K562 (cell line): ENCODE data around the gene SEC24B. TPM values are rescaled to one million over a fixed set of nuclear protein-coding genes. Genes with fewer than 3 reads are reported as not detected.

Experiments used
- ATAC-seq: fragments of 200-7000 bp; cut with Tn5 transposase; 3 replicates; pipeline ENCODE4 v1.9.1; 2020; ENCODE audit warnings: moderate library complexity
- BruUV-seq: library from RNA; stranded (reverse); fragments of 400-500 nt; replicated peaks from 2 replicates; lab custom pipeline; 2021; lab: Mats Ljungman, UMichigan
- CTCF ChIA-PET: fragments of 300-600 bp; formaldehyde crosslinking; extraction: SDS; loops from one replicate; lab custom pipeline; 2021; ENCODE audit warnings: low intra/inter-chr PET ratio; lab: Yijun Ruan, JAX
- POLR2A ChIA-PET: fragments of 300-600, 350-650 bp; sonication (Branson Sonifier 250); formaldehyde crosslinking; extraction: SDS; loops from one replicate; lab custom pipeline; 2021; ENCODE audit warnings: antibody characterized with exemption, inconsistent platforms; lab: Yijun Ruan, JAX
- DNase-seq, 4 experiments: peaks; one replicate each; pipeline versions ENCODE4 v3.0.0 to v3.0.0-alpha.2; 2011 to 2018; ENCODE audit warnings: low spot score in 3 of 4, mixed read lengths in 3 of 4; ENCODE audit errors: extremely low read depth in 1 of 4
- FAIRE-seq: peaks from 2 replicates; lab custom pipeline; 2011; peaks lifted over from hg19 to GRCh38; lab: Jason Lieb, UNC
- H2AFZ ChIP-seq: 2 replicates; pipeline ENCODE4 v1.6.0; 2011; ENCODE audit warnings: low read depth, low read length, control low read depth, inconsistent platforms
- H3K27ac ChIP-seq: fragments of 200-600 bp; 3 replicates; pipeline ENCODE4 v1.8.0; 2011; ENCODE audit warnings: low read depth, mild to moderate bottlenecking, control low read depth, inconsistent platforms, low read length, moderate library complexity, mixed read lengths; ENCODE audit errors: extremely low read depth
- H3K27me3 ChIP-seq, 2 experiments: fragments of 300-600 bp in 1 of 2; 2 replicates in 1 of 2; 3 replicates in 1 of 2; pipeline versions ENCODE4 v1.6.0 to v1.8.0; 2011; ENCODE audit warnings: inconsistent platforms in 2 of 2, low read length in 2 of 2, mild to moderate bottlenecking in 1 of 2, mixed read lengths in 1 of 2, moderate library complexity in 1 of 2; ENCODE audit not compliant: control insufficient read depth in 2 of 2, insufficient read depth in 2 of 2
- H3K36me3 ChIP-seq: fragments of 300-600 bp; 3 replicates; pipeline ENCODE4 v1.8.0; 2011; ENCODE audit warnings: mild to moderate bottlenecking, low read length, inconsistent platforms; ENCODE audit not compliant: control insufficient read depth, insufficient read depth
- H3K4me1 ChIP-seq, 2 experiments: fragments of 200-600 bp in 1 of 2; replicated peaks in 1 of 2; 2 replicates in 1 of 2; 3 replicates in 1 of 2; pipeline versions ENCODE4 v1.5.1 to v1.8.0; 2011; ENCODE audit warnings: inconsistent platforms in 2 of 2, low read length in 2 of 2, mild to moderate bottlenecking in 1 of 2, mixed read lengths in 1 of 2, moderate library complexity in 1 of 2; ENCODE audit not compliant: control insufficient read depth in 2 of 2, insufficient read depth in 2 of 2
- H3K4me2 ChIP-seq: 2 replicates; pipeline ENCODE4 v1.6.1; 2011; ENCODE audit warnings: low read length, control low read depth, inconsistent platforms, mixed read lengths; ENCODE audit not compliant: insufficient read depth
- H3K4me3 ChIP-seq: fragments of 200-600 bp; sonication (generic), shearing (Covaris generic); 2 replicates; pipeline ENCODE4 v1.5.1; 2016; ENCODE audit warnings: control low read depth, inconsistent platforms
- H3K79me2 ChIP-seq: fragments of 200-600 bp; 3 replicates; pipeline ENCODE4 v1.8.0; 2011; ENCODE audit warnings: low read length, inconsistent platforms; ENCODE audit not compliant: control insufficient read depth, insufficient read depth
- H3K9ac ChIP-seq, 2 experiments: 2 replicates each; pipeline versions ENCODE4 v1.6.0 to v1.6.1; 2011; ENCODE audit warnings: low read depth in 2 of 2, low read length in 2 of 2, control low read depth in 1 of 2, inconsistent platforms in 1 of 2, mild to moderate bottlenecking in 1 of 2, mixed read lengths in 1 of 2; ENCODE audit not compliant: insufficient read depth in 1 of 2
- H3K9me1 ChIP-seq: one replicate; pipeline ENCODE4 v1.6.0; 2011; ENCODE audit warnings: inconsistent platforms, mild to moderate bottlenecking, low read length, moderate library complexity; ENCODE audit not compliant: control insufficient read depth, insufficient read depth
- H3K9me3 ChIP-seq: replicated peaks from 2 replicates; pipeline ENCODE4 v1.5.1; 2011; ENCODE audit warnings: low read depth, low read length, inconsistent platforms; ENCODE audit not compliant: control insufficient read depth, insufficient read depth
- H4K20me1 ChIP-seq: replicated peaks from 2 replicates; pipeline ENCODE4 v1.6.1; 2011; ENCODE audit warnings: low read length, inconsistent platforms, mixed read lengths; ENCODE audit not compliant: control insufficient read depth, insufficient read depth
- ELF1 ChIP-seq: fragments of 200-800 bp; sonication (Bioruptor generic); IDR thresholded peaks from 2 replicates; pipeline ENCODE4 v1.6.1; 2016; ENCODE audit warnings: missing genetic modification characterization, missing compliant biosample characterization
- FOXK2 ChIP-seq, 2 experiments: fragments of 450-650 bp; IDR thresholded peaks in 1 of 2; conservative IDR thresholded peaks in 1 of 2; 2 replicates each; pipeline ENCODE4 v1.6.1; 2016; ENCODE audit warnings: low read depth in 2 of 2, mild to moderate bottlenecking in 1 of 2
- FUS ChIP-seq: fragments of 200-400 bp; formaldehyde crosslinking; optimal IDR thresholded peaks from 2 replicates; pipeline ENCODE3; 2017; ENCODE audit warnings: low read depth, low read length
- HDAC2 ChIP-seq: fragments of 450-650 bp; IDR thresholded peaks from 2 replicates; pipeline ENCODE4 v1.6.1; 2016; ENCODE audit warnings: mild to moderate bottlenecking
- HDAC3 ChIP-seq: fragments of 450-650 bp; IDR thresholded peaks from 2 replicates; pipeline ENCODE4 v1.6.1; 2018; ENCODE audit warnings: borderline replicate concordance, mild to moderate bottlenecking, moderate library complexity; ENCODE audit not compliant: partially characterized antibody
- HDAC6 ChIP-seq: IDR thresholded peaks from 2 replicates; pipeline ENCODE4 v1.6.1; 2012; ENCODE audit warnings: low read depth, mild to moderate bottlenecking, control low read depth, inconsistent platforms, low read length, moderate library complexity
- NCOA6 ChIP-seq: fragments of 450-650 bp; IDR thresholded peaks from 2 replicates; pipeline ENCODE4 v1.6.1; 2017; ENCODE audit warnings: mild to moderate bottlenecking
- RAD21 ChIP-seq, 2 experiments: fragments of 250-450 bp in 1 of 2; fragments of 450-650 bp in 1 of 2; sonication (Bioruptor Pico) in 1 of 2; formaldehyde crosslinking in 1 of 2; IDR thresholded peaks in 1 of 2; conservative IDR thresholded peaks in 1 of 2; 2 replicates each; pipeline versions ENCODE4 v1.4.0 to v1.8.0; 2020 to 2022; ENCODE audit warnings: mild to moderate bottlenecking in 2 of 2, moderate library complexity in 1 of 2
- SMAD3 ChIP-seq: fragments of 450-650 bp; formaldehyde crosslinking; conservative IDR thresholded peaks from 2 replicates; pipeline ENCODE4 v1.4.0; 2020; ENCODE audit warnings: mild to moderate bottlenecking
- ZFP36 ChIP-seq: fragments of 150-350 bp; IDR thresholded peaks from 2 replicates; pipeline ENCODE4 v1.6.1; 2018; ENCODE audit warnings: low read length, low read depth; ENCODE audit not compliant: partially characterized antibody
- ZNF184 ChIP-seq: sonication (generic); formaldehyde crosslinking; IDR thresholded peaks from 2 replicates; pipeline ENCODE4 v1.5.0; 2020; ENCODE audit warnings: missing genetic modification reagents
- ZNF253 ChIP-seq: fragments of 250-450 bp; sonication (Bioruptor Pico); conservative IDR thresholded peaks from 2 replicates; pipeline ENCODE4 v1.6.1; 2021; ENCODE audit warnings: mild to moderate bottlenecking
- ZNF57 ChIP-seq: fragments of 450-650 bp; formaldehyde crosslinking; IDR thresholded peaks from 2 replicates; pipeline ENCODE4 v1.4.0; 2020; ENCODE audit warnings: mild to moderate bottlenecking, moderate library complexity
- WGBS: fragments of 100-300 bp; shearing (Covaris generic); methylation state at CpG from one replicate; pipeline ENCODE4 v1.1.6; 2016; ENCODE audit warnings: low coverage, mixed read lengths; ENCODE audit not compliant: insufficient coverage; ENCODE audit errors: missing lambda C conversion rate; 5-methylcytosine and 5-hydroxymethylcytosine counted together
- in situ Hi-C: fragments of 300-500 bp; cut with MboI; formaldehyde crosslinking; loops from 4 replicates; pipeline ENCODE4 v1.15.0; 2018; ENCODE audit warnings: inconsistent platforms, mixed read lengths
- intact Hi-C: fragments of 100-400 bp; cut with micrococcal nuclease; formaldehyde crosslinking; loops from 2 replicates; pipeline ENCODE4 v1.14.2; 2022
- polyA plus RNA-seq, 8 experiments: library from polyadenylated mRNA; depleted of rRNA in 4 of 8; stranded (reverse) in 5 of 8; unstranded in 3 of 8; fragments of >200 nt; fragmentation: Nextera tagmentation in 2 of 8; fragmentation: Illumina TruSeq in 1 of 8; extraction: Ambion mirVana in 2 of 8; extraction: Trizol in 1 of 8; gene quantifications; 2 replicates each; pipeline versions ENCODE4 v1.2.1 to v1.2.3, GENCODE V29; 2011 to 2014; ENCODE audit warnings: inconsistent platforms in 1 of 8, missing spikeins in 1 of 8
- total RNA-seq, 7 experiments: library from RNA; depleted of rRNA in 6 of 7; stranded (reverse); fragments of >200 nt in 6 of 7; fragmentation: Illumina TruSeq in 2 of 7; extraction: Trizol in 2 of 7; gene quantifications; 2 replicates each; pipeline versions ENCODE4 v1.2.1 to v1.2.3, GENCODE V29; 2011 to 2021; ENCODE audit warnings: low replicate concordance in 1 of 7
- TF ChIP-seq, protein P1 (sequence below), 3 experiments: IDR thresholded peaks in 2 of 3; conservative IDR thresholded peaks in 1 of 3; 2 replicates each; pipeline ENCODE4 v1.5.1; 2011 to 2012; ENCODE audit warnings: low read length in 3 of 3, mild to moderate bottlenecking in 3 of 3, control low read depth in 2 of 3, improper control_type of control experiment in 1 of 3, inconsistent platforms in 1 of 3, low read depth in 1 of 3, mixed read lengths in 1 of 3, moderate library complexity in 1 of 3; ENCODE audit not compliant: insufficient read depth in 2 of 3
- TF ChIP-seq, protein P2 (sequence below): fragments of 450-650 bp; formaldehyde crosslinking; IDR thresholded peaks from 2 replicates; pipeline ENCODE4 v1.4.0; 2020; ENCODE audit warnings: mild to moderate bottlenecking, moderate library complexity

SEC24B gene
- total and polyA plus RNA-seq, 9 of the 15 experiments (the other 6 are each of a cell fraction or from before 2014, with no cell fraction given) = 6.3 to 46.4 (median 17.1) TPM

DNA sequence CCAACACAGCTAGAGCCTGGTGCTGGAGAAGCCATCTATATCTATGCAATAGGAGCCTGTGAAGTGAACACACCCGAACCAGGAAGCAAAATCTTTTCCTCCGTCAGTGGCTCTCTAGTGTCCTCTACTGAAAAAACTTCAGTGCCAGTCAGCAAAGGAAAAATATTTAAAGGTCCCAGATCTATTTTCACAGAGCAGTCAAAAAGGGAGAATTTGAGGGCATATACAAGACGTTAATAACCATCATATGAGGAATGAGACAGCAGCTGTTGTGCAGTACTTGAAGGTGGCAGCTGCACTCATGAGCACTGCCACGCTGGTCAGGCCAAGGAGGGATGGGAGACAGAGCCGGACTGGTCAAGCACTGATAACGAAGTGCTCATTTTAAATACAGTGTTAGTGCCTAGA, 140.8 kb downstream of the SEC24B start:
- WGBS = 1% methylated on average over 6 of the region's 6 CpGs
- ATAC-seq (peak; percentile 91), DNase-seq (peak in 2 of 4 experiments; percentile 35 to 51), FAIRE-seq (peak; percentile 49)
- H3K79me2 ChIP-seq = no peaks in the 10 kb centered on the region
- in situ Hi-C loops = no loop called here
- H3K9ac ChIP-seq = no peak overlapping the region
- no peaks in the 10 kb centered on the region for H3K36me3 ChIP-seq
- H3K27ac ChIP-seq = no peak overlapping the region
- H4K20me1 ChIP-seq = no peaks in the 10 kb centered on the region
- H2AFZ ChIP-seq = peak overlapping the region; percentile 73
- no peaks in the 10 kb centered on the region for H3K9me3 ChIP-seq
- H3K27me3 ChIP-seq = no peaks in the 10 kb centered on the region
- no peak overlapping the region for H3K4me3 ChIP-seq
- intact Hi-C loops = loop anchor here (1.0 kb wide), 2 partner anchors 141 to 152 kb away; partner anchors contain the start of gene SEC24B
- peaks cover 0 to 16% of the 10 kb centered on the region in 2 experiments; a peak in 4 of 5 replicates for H3K4me1 ChIP-seq
- H3K9me1 ChIP-seq = no peaks in the 10 kb centered on the region
- ChIA-PET CTCF (interaction anchor here (0.6 kb wide), 1 partner anchor 152 kb away, joined by 3 read pairs; no protein-coding TSS in a partner anchor), POLR2A (interaction anchor here (0.8 to 1.1 kb wide), 2 partner anchors 12 to 32 kb away, joined by 3 to 4 read pairs; no protein-coding TSS in a partner anchor)
- no TSS peak for BruUV-seq
- peak overlapping the region; percentile 45 for H3K4me2 ChIP-seq
- TF ChIP-seq NCOA6 (no peak), HDAC3 (no peak), HDAC2 (0 out of 2 replicates have a peak, but pooled peaks have one; percentile 28), FUS (no peak), RAD21 (CRISPR knock-in tag; conservative IDR thresholded peaks at IDR 0.05 in 1 of 2, IDR thresholded peaks at IDR 0.05 in 1 of 2) (peak; percentile 48 to 71; a peak in 3 of 4 replicates), ELF1 (tag) (peak; percentile 83), HDAC6 (no peak), ZNF253 (no peak), ZNF184 (CRISPR knock-in tag) (no peak), ZFP36 (no peak), ZNF57 (CRISPR knock-in tag) (no peak), FOXK2 (conservative IDR thresholded peaks at IDR 0.05 in 1 of 2, IDR thresholded peaks at IDR 0.05 in 1 of 2; ENCODE audit: low read depth in 2 of 2) (peak in 1 of 2 experiments; percentile 14; a peak in 1 of 4 replicates), SMAD3 (CRISPR knock-in tag) (no peak)
- TF ChIP-seq, protein P1, sequence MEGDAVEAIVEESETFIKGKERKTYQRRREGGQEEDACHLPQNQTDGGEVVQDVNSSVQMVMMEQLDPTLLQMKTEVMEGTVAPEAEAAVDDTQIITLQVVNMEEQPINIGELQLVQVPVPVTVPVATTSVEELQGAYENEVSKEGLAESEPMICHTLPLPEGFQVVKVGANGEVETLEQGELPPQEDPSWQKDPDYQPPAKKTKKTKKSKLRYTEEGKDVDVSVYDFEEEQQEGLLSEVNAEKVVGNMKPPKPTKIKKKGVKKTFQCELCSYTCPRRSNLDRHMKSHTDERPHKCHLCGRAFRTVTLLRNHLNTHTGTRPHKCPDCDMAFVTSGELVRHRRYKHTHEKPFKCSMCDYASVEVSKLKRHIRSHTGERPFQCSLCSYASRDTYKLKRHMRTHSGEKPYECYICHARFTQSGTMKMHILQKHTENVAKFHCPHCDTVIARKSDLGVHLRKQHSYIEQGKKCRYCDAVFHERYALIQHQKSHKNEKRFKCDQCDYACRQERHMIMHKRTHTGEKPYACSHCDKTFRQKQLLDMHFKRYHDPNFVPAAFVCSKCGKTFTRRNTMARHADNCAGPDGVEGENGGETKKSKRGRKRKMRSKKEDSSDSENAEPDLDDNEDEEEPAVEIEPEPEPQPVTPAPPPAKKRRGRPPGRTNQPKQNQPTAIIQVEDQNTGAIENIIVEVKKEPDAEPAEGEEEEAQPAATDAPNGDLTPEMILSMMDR (IDR thresholded peaks at IDR 0.05 in 2 of 3, conservative IDR thresholded peaks at IDR 0.05 in 1 of 3; ENCODE audit: insufficient read depth in 2 of 3, low read depth in 1 of 3, low read length in 3 of 3) = peak; percentile 44 to 71 (median 49); a peak in 5 of 6 replicates
- TF ChIP-seq, protein P2, sequence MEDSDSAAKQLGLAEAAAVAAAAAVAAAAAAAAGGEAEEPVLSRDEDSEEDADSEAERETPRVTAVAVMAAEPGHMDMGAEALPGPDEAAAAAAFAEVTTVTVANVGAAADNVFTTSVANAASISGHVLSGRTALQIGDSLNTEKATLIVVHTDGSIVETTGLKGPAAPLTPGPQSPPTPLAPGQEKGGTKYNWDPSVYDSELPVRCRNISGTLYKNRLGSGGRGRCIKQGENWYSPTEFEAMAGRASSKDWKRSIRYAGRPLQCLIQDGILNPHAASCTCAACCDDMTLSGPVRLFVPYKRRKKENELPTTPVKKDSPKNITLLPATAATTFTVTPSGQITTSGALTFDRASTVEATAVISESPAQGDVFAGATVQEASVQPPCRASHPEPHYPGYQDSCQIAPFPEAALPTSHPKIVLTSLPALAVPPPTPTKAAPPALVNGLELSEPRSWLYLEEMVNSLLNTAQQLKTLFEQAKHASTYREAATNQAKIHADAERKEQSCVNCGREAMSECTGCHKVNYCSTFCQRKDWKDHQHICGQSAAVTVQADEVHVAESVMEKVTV (CRISPR knock-in tag) = 0 out of 2 replicates have a peak, but pooled peaks have one; percentile 45
